ENCODE results near the gene SKAP1.

SKAP1 gene

GRCh38 chr17:48456589-48456988, 26.6 kb upstream of the SKAP1 start:
- Histone ChIP-seq H3K4me3 (replicated peaks; ENCODE audit: insufficient read depth, low read length) (no peak overlapping the region), H3K27me3 (ENCODE audit: insufficient read depth, poor library complexity, severe bottlenecking) (no peaks in the 10 kb centered on the region), H3K27ac (replicated peaks) (no peak overlapping the region)
- no peak for TF ChIP-seq GABPA (IDR thresholded peaks at IDR 0.05; ENCODE audit: low read depth)
- no peak for TF ChIP-seq REST (IDR thresholded peaks at IDR 0.05; ENCODE audit: insufficient replicate concordance, low read depth)
- TF ChIP-seq SPI1 (IDR thresholded peaks at IDR 0.05; ENCODE audit: borderline replicate concordance, low read depth): no peak
- TF ChIP-seq POLR2AphosphoS5 (IDR thresholded peaks at IDR 0.05; ENCODE audit: low read depth): no peak
- TF ChIP-seq CTCF (IDR thresholded peaks at IDR 0.05; ENCODE audit: insufficient read depth, low read length): no peak
- DNase-seq (ENCODE audit: low read depth in 1 of 2, low spot score in 1 of 2): no peak

GRCh38 chr17:48455791-48456190, 25.8 kb upstream of the SKAP1 start:
- H3K4me3 ChIP-seq (replicated peaks; ENCODE audit: insufficient read depth, low read length): no peak overlapping the region
- DNase-seq (ENCODE audit: low read depth in 1 of 2, low spot score in 1 of 2): no peak
- H3K27ac ChIP-seq (replicated peaks): no peak overlapping the region
- no peak for TF ChIP-seq CTCF (IDR thresholded peaks at IDR 0.05; ENCODE audit: insufficient read depth, low read length)
- TF ChIP-seq POLR2AphosphoS5 (IDR thresholded peaks at IDR 0.05; ENCODE audit: low read depth): no peak
- TF ChIP-seq SPI1 (IDR thresholded peaks at IDR 0.05; ENCODE audit: borderline replicate concordance, low read depth): no peak
- no peak for TF ChIP-seq GABPA (IDR thresholded peaks at IDR 0.05; ENCODE audit: low read depth)
- TF ChIP-seq REST (IDR thresholded peaks at IDR 0.05; ENCODE audit: insufficient replicate concordance, low read depth): no peak
- no peaks in the 10 kb centered on the region for H3K27me3 ChIP-seq (ENCODE audit: insufficient read depth, poor library complexity, severe bottlenecking)

GRCh38 chr17:48453447-48453846, 23.4 kb upstream of the SKAP1 start:
- Histone ChIP-seq H3K27ac (replicated peaks) (no peak overlapping the region), H3K4me3 (replicated peaks; ENCODE audit: insufficient read depth, low read length) (no peak overlapping the region), H3K27me3 (ENCODE audit: insufficient read depth, poor library complexity, severe bottlenecking) (no peaks in the 10 kb centered on the region)
- TF ChIP-seq REST (IDR thresholded peaks at IDR 0.05; ENCODE audit: insufficient replicate concordance, low read depth) (no peak), GABPA (IDR thresholded peaks at IDR 0.05; ENCODE audit: low read depth) (no peak), POLR2AphosphoS5 (IDR thresholded peaks at IDR 0.05; ENCODE audit: low read depth) (no peak), SPI1 (IDR thresholded peaks at IDR 0.05; ENCODE audit: borderline replicate concordance, low read depth) (no peak), CTCF (IDR thresholded peaks at IDR 0.05; ENCODE audit: insufficient read depth, low read length) (no peak)
- DNase-seq (ENCODE audit: low read depth in 1 of 2, low spot score in 1 of 2): no peak

All from HL-60 (cell line).